Osteocyte (in vitro differentiated cells): ENCODE measurements around the gene CATSPERE. TPM values are rescaled to one million over a fixed set of nuclear protein-coding genes. Genes with fewer than 3 reads are reported as not detected.
A peak's percentile ranks its signal among the peaks of the same experiment; 100 is the strongest.

ENCODE experiments used
- DNase-seq: peaks from one replicate; pipeline ENCODE4 v3.0.0; 2021; ENCODE audit warnings: mixed read lengths; ENCODE audit not compliant: unreplicated experiment; ENCODE audit errors: extremely low spot score
- H3K27ac Mint-ChIP-seq: one replicate; pipeline ENCODE4 v1.8.0; 2021; ENCODE audit warnings: mild to moderate bottlenecking, mixed read lengths; ENCODE audit not compliant: unreplicated experiment
- H3K27me3 Mint-ChIP-seq: one replicate; pipeline ENCODE4 v1.8.0; 2021; ENCODE audit warnings: mixed read lengths; ENCODE audit not compliant: unreplicated experiment
- H3K36me3 Mint-ChIP-seq: one replicate; pipeline ENCODE4 v1.8.0; 2021; ENCODE audit warnings: mixed read lengths; ENCODE audit not compliant: unreplicated experiment
- H3K4me1 Mint-ChIP-seq: one replicate; pipeline ENCODE4 v1.8.0; 2021; ENCODE audit warnings: mixed read lengths; ENCODE audit not compliant: unreplicated experiment
- H3K4me3 Mint-ChIP-seq: one replicate; pipeline ENCODE4 v1.8.0; 2021; ENCODE audit warnings: mild to moderate bottlenecking, moderate library complexity, mixed read lengths; ENCODE audit not compliant: unreplicated experiment
- H3K9me3 Mint-ChIP-seq: one replicate; pipeline ENCODE4 v1.8.0; 2021; ENCODE audit warnings: mixed read lengths; ENCODE audit not compliant: unreplicated experiment
- total RNA-seq: library from RNA; stranded (reverse); gene quantifications from 2 replicates; pipeline ENCODE4 v1.2.1, GENCODE V29; 2021
- TF ChIP-seq, protein P1 (sequence below): fragments of 200-600 bp; sonication (generic); IDR thresholded peaks from 2 replicates; pipeline ENCODE4 v1.5.0; 2021; ENCODE audit warnings: antibody characterized with exemption, mild to moderate bottlenecking, moderate library complexity

Gene CATSPERE
- total RNA-seq, 1 donor from 2014 or later: 1.2 TPM

DNA sequence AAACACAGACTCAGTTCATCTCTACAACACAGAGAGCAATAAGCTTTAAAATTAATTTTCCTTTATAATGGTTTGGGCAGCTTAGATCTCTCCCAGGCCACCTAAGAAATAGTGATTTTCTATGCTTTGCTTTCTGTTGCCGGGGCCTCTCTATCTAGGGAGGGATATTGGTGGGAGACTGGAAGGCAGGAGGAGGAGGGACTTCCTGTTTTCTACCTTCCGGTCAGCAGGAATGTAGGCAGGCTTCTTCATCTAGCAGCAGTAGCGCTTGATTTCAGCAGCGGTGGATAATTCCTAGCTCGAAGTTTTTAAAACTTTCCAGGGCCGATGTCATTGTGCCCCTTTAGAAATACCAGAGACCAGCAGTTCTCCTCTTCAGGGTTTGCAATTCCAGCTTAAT lies 186.7 kb downstream of the CATSPERE start:
- Mint-ChIP-seq H3K27ac (no peak overlapping the region), H3K9me3 (peaks cover 5% of the 10 kb centered on the region), H3K4me3 (no peak overlapping the region), H3K4me1 (peaks cover 8% of the 10 kb centered on the region), H3K27me3 (peaks cover 7% of the 10 kb centered on the region), H3K36me3 (no peaks in the 10 kb centered on the region)
- DNase-seq: no peak
- TF ChIP-seq, protein P1, sequence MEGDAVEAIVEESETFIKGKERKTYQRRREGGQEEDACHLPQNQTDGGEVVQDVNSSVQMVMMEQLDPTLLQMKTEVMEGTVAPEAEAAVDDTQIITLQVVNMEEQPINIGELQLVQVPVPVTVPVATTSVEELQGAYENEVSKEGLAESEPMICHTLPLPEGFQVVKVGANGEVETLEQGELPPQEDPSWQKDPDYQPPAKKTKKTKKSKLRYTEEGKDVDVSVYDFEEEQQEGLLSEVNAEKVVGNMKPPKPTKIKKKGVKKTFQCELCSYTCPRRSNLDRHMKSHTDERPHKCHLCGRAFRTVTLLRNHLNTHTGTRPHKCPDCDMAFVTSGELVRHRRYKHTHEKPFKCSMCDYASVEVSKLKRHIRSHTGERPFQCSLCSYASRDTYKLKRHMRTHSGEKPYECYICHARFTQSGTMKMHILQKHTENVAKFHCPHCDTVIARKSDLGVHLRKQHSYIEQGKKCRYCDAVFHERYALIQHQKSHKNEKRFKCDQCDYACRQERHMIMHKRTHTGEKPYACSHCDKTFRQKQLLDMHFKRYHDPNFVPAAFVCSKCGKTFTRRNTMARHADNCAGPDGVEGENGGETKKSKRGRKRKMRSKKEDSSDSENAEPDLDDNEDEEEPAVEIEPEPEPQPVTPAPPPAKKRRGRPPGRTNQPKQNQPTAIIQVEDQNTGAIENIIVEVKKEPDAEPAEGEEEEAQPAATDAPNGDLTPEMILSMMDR: no peak

- Mint-ChIP-seq H3K4me1 (peaks cover 8% of the 10 kb centered on the region), H3K27ac (peak overlapping the region; percentile 85), H3K4me3 (peak overlapping the region; percentile 84), H3K36me3 (peaks cover 4% of the 10 kb centered on the region), H3K9me3 (no peaks in the 10 kb centered on the region), H3K27me3 (no peaks in the 10 kb centered on the region)
- no peak for DNase-seq
- TF ChIP-seq, protein P1: no peak
Measured at GRCh38 chr1:244651956-244652622, 191.0 kb downstream of the CATSPERE start.

DNA sequence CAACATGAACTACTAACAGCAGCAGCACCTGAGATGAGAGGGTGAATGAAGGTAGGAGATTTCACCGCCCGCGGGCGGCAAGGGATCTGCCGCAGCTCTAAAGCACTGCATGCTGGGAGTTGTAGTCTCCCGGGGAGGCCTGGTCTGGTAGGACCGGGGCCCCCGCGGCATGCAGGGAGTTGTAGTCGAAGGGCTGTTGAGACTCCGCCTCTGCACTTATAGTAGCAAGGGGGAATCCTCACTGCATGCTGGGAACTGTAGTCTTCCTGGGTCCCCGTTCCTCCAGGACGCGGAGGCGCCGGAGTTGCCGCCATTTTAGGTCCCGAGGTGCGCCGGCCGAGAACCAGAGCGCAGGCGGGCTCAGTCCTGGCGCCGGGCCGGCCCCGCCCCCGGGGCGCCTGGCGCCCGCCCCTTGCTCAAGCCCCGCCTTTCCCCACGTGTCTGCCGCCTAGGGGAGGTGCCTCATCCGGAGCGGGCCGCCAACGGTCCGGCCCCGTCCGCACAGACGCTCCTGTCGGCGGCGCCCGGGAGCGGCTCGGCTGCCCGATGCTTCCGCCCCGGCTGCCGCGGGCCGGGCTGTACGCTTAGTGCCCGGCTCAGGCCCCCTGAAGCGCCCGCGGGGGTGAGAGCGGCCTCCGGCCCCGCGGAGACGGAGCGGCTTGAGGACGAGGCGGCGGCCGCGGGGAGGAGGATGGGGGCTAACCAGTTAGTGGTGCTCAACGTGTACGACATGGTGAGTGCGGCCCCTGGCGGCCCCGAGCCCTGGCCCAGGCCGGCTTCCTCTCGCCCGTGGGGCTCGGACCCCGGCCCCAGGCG lies 191.8 kb downstream of the CATSPERE start, which contains the start of gene DESI2:
TSS of gene DESI2 (plus strand) at position 504 of the 816 bp plus-strand sequence. CDS start at position 692, 188 bp downstream.
- Mint-ChIP-seq H3K36me3 (peaks cover 11% of the 10 kb centered on the region), H3K9me3 (no peaks in the 10 kb centered on the region), H3K27ac (peak within 1 kb of the TSS; percentile 85), H3K4me1 (peaks cover 13% of the 10 kb centered on the region), H3K4me3 (peak within 1 kb of the TSS; percentile 84), H3K27me3 (no peaks in the 10 kb centered on the region)
- TF ChIP-seq, protein P1: peak; percentile 68
- DNase-seq: peak; percentile 99

GRCh38 chr1:244653439-244654107 lies 192.5 kb downstream of the CATSPERE start:
- peaks cover 18% of the 10 kb centered on the region for H3K36me3 Mint-ChIP-seq
- peaks cover 18% of the 10 kb centered on the region for H3K4me1 Mint-ChIP-seq
- no peaks in the 10 kb centered on the region for H3K27me3 Mint-ChIP-seq
- no peak overlapping the region for H3K4me3 Mint-ChIP-seq
- no peaks in the 10 kb centered on the region for H3K9me3 Mint-ChIP-seq
- no peak overlapping the region for H3K27ac Mint-ChIP-seq
- TF ChIP-seq, protein P1: no peak
- no peak for DNase-seq
